AG10803 (cell line): ENCODE results near the gene EMX1.

Experiments used
- DNase-seq: peaks from one replicate; pipeline ENCODE4 v3.0.0; 2010; ENCODE audit warnings: low read depth
- H3K4me3 ChIP-seq: 2 replicates; pipeline ENCODE4 v1.5.1; 2011; ENCODE audit warnings: mild to moderate bottlenecking, low read length, control low read depth
- CTCF ChIP-seq: conservative IDR thresholded peaks from 2 replicates; pipeline ENCODE4 v1.5.1; 2011; ENCODE audit warnings: mild to moderate bottlenecking, low read length, control low read depth, inconsistent platforms

EMX1 gene

GRCh38 chr2:72982781-72983499 is 65.6 kb downstream of the EMX1 start:
- no peak for DNase-seq
- no peak overlapping the region for H3K4me3 ChIP-seq
- TF ChIP-seq CTCF: no peak

GRCh38 chr2:72983500-72984161 is 66.3 kb downstream of the EMX1 start:
- DNase-seq: no peak
- no peak for TF ChIP-seq CTCF
- no peak overlapping the region for H3K4me3 ChIP-seq

GRCh38 chr2:72984172-72984671 is 66.9 kb downstream of the EMX1 start:
- TF ChIP-seq CTCF: no peak
- no peak overlapping the region for H3K4me3 ChIP-seq
- DNase-seq: no peak
